Osteoblast (primary cell): ENCODE results near the gene SGK1. TPM values are rescaled to one million over a fixed set of nuclear protein-coding genes. Genes with fewer than 3 reads are reported as not detected.
"Not testable (repeated sequence)": the region's sequence is repeated elsewhere in the genome, so short reads cannot be mapped to it uniquely, and the experiment has no call there.

Experiments
- DNase-seq: peaks from one replicate; pipeline ENCODE4 v3.0.0; 2011; ENCODE audit warnings: low spot score, mixed read lengths; ENCODE audit not compliant: insufficient read length; ENCODE audit errors: missing footprints
- H2AFZ ChIP-seq: 2 replicates; pipeline ENCODE4 v1.6.0; 2011; ENCODE audit warnings: mild to moderate bottlenecking, low read length
- H3K27ac ChIP-seq: 2 replicates; pipeline ENCODE4 v1.5.1; 2011; ENCODE audit warnings: mild to moderate bottlenecking, low read depth, low read length, moderate library complexity
- H3K27me3 ChIP-seq: 2 replicates; pipeline ENCODE4 v1.6.0; 2012; ENCODE audit warnings: mild to moderate bottlenecking, control low read depth, inconsistent platforms, low read length, moderate library complexity; ENCODE audit not compliant: insufficient read depth
- H3K36me3 ChIP-seq: 2 replicates; pipeline ENCODE4 v1.5.1; 2011; ENCODE audit warnings: mild to moderate bottlenecking, low read length, control low read depth, moderate library complexity; ENCODE audit not compliant: insufficient read depth
- H3K4me1 ChIP-seq: 2 replicates; pipeline ENCODE4 v1.5.1; 2011; ENCODE audit warnings: mild to moderate bottlenecking, low read length, control low read depth, moderate library complexity; ENCODE audit not compliant: insufficient read depth
- H3K4me2 ChIP-seq: 2 replicates; pipeline ENCODE4 v1.6.0; 2011; ENCODE audit warnings: mild to moderate bottlenecking, low read length; ENCODE audit not compliant: insufficient read depth
- H3K4me3 ChIP-seq: fragments of 200-600 bp; sonication (generic); 3 replicates; pipeline ENCODE4 v1.5.1; 2012; ENCODE audit warnings: mild to moderate bottlenecking, low read length, inconsistent platforms; ENCODE audit not compliant: insufficient read depth
- H3K79me2 ChIP-seq: 2 replicates; pipeline ENCODE4 v1.6.0; 2012; ENCODE audit warnings: mild to moderate bottlenecking, low read length, control low read depth, inconsistent platforms; ENCODE audit not compliant: insufficient read depth
- H3K9me3 ChIP-seq: 2 replicates; pipeline ENCODE4 v1.5.1; 2011; ENCODE audit warnings: low read depth, low read length, control low read depth
- H4K20me1 ChIP-seq: 2 replicates; pipeline ENCODE4 v1.6.0; 2012; ENCODE audit warnings: mild to moderate bottlenecking, low read length, control low read depth; ENCODE audit not compliant: insufficient read depth
- total RNA-seq: library from RNA; depleted of rRNA; stranded (reverse); fragments of >200 nt; gene quantifications from 2 replicates; pipeline ENCODE4 v1.2.3, GENCODE V29; 2012
- TF ChIP-seq, protein P1 (sequence below): IDR thresholded peaks from 2 replicates; pipeline ENCODE4 v1.5.1; 2011; ENCODE audit warnings: mild to moderate bottlenecking, low read depth, low read length, moderate library complexity; ENCODE audit errors: extremely low read depth

Gene SGK1
- total RNA-seq, 1 donor: 91.6 TPM

- Histone ChIP-seq H3K4me2 (no peak overlapping the region), H4K20me1 (no peaks in the 10 kb centered on the region), H3K4me1 (no peaks in the 10 kb centered on the region), H3K27ac (no peak overlapping the region), H2AFZ (no peak overlapping the region), H3K79me2 (no peaks in the 10 kb centered on the region), H3K4me3 (no peak overlapping the region), H3K27me3 (no peaks in the 10 kb centered on the region), H3K9me3 (no peaks in the 10 kb centered on the region), H3K36me3 (no peaks in the 10 kb centered on the region)
- no peak for DNase-seq
- TF ChIP-seq, protein P1, sequence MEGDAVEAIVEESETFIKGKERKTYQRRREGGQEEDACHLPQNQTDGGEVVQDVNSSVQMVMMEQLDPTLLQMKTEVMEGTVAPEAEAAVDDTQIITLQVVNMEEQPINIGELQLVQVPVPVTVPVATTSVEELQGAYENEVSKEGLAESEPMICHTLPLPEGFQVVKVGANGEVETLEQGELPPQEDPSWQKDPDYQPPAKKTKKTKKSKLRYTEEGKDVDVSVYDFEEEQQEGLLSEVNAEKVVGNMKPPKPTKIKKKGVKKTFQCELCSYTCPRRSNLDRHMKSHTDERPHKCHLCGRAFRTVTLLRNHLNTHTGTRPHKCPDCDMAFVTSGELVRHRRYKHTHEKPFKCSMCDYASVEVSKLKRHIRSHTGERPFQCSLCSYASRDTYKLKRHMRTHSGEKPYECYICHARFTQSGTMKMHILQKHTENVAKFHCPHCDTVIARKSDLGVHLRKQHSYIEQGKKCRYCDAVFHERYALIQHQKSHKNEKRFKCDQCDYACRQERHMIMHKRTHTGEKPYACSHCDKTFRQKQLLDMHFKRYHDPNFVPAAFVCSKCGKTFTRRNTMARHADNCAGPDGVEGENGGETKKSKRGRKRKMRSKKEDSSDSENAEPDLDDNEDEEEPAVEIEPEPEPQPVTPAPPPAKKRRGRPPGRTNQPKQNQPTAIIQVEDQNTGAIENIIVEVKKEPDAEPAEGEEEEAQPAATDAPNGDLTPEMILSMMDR: no peak
Observed at GRCh38 chr6:134211297-134211696, 106.6 kb downstream of the SGK1 start.

DNA sequence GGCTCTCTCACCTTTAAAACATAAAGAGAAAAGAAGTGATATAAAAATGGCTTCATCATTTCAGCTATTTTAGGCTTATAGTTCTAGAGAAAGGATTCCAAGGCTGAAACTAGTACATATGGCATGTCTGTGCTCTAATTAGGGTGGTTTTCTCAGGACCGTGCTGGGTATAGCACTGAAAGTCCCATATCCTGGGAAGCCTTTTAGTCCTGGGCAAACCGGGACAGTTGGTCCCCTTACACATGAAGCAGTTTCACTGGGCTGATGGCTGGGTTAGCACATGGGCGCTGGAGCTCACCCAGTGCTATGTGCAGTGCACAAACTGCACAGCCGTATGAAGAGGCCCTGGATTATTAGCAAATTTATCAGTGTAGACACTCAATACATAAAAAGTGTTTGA is 110.5 kb downstream of the SGK1 start:
- H3K27ac ChIP-seq: no peak overlapping the region
- no peak for DNase-seq
- H4K20me1 ChIP-seq: no peaks in the 10 kb centered on the region
- no peaks in the 10 kb centered on the region for H3K27me3 ChIP-seq
- no peak overlapping the region for H3K4me3 ChIP-seq
- no peak overlapping the region for H2AFZ ChIP-seq
- no peak overlapping the region for H3K4me2 ChIP-seq
- TF ChIP-seq, protein P1: no peak
- H3K4me1 ChIP-seq: no peaks in the 10 kb centered on the region
- H3K79me2 ChIP-seq: no peaks in the 10 kb centered on the region
- H3K36me3 ChIP-seq: no peaks in the 10 kb centered on the region
- no peaks in the 10 kb centered on the region for H3K9me3 ChIP-seq

GRCh38 chr6:134205366-134205765 is 112.5 kb downstream of the SGK1 start:
- no peak overlapping the region for H3K4me3 ChIP-seq
- no peak overlapping the region for H2AFZ ChIP-seq
- H3K4me2 ChIP-seq: no peak overlapping the region
- H3K4me1 ChIP-seq: no peaks in the 10 kb centered on the region
- TF ChIP-seq, protein P1: no peak
- no peak for DNase-seq
- no peaks in the 10 kb centered on the region for H3K9me3 ChIP-seq
- H3K79me2 ChIP-seq: no peaks in the 10 kb centered on the region
- no peak overlapping the region for H3K27ac ChIP-seq
- no peaks in the 10 kb centered on the region for H3K36me3 ChIP-seq
- H3K27me3 ChIP-seq: no peaks in the 10 kb centered on the region
- no peaks in the 10 kb centered on the region for H4K20me1 ChIP-seq

DNA sequence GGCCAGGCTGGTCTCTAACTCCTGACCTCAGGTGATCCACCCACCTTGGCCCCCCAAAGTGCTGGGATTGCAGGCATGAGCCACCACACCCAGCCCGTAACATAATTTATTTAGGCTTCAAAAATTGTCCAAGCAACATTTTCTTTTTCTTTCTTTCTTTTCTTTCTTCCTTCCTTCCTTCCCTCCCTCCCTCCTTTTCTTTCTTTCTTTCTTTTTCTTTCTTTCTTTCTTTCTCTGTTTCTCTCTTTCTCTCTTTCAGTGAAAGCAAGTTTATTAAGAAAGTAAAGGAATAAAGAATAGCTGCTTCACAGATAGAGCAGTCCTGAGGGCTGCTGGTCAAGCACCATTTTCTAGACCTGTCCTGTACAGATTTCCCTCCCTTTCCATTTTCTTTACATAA is 113.2 kb downstream of the SGK1 start:
- not testable (repeated sequence) for H3K9me3 ChIP-seq, H3K27ac ChIP-seq, H3K4me2 ChIP-seq, H3K36me3 ChIP-seq, H3K4me1 ChIP-seq, H3K4me3 ChIP-seq, H3K79me2 ChIP-seq, H3K27me3 ChIP-seq, H4K20me1 ChIP-seq, H2AFZ ChIP-seq, DNase-seq

DNA sequence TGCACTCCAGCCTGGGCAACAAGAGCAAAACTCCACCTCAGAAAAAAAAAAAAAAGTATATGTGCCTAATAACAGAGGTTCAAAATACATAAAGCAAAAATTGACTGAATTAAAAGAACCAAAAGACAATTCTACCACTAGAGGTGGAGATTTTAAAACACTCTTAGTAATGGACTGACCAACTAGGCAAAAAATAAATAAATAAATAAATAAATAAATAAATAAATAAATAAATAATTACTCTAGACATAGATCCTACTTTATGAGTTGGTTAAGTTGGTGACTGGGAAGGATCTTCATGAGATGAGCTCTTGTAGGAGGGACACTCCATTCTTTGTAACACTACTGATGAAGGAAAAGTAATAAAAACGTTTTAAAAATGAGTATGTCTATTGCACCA is 113.9 kb downstream of the SGK1 start:
- Histone ChIP-seq H3K79me2 (no peaks in the 10 kb centered on the region), H2AFZ (no peak overlapping the region), H3K4me1 (no peaks in the 10 kb centered on the region), H3K36me3 (no peaks in the 10 kb centered on the region), H3K9me3 (no peaks in the 10 kb centered on the region), H3K27ac (no peak overlapping the region), H3K4me2 (no peak overlapping the region), H3K4me3 (no peak overlapping the region), H3K27me3 (no peaks in the 10 kb centered on the region), H4K20me1 (no peaks in the 10 kb centered on the region)
- TF ChIP-seq, protein P1: no peak
- no peak for DNase-seq
